GM21526 (cell line): ENCODE results near the gene UPK3BL2.
A peak's percentile ranks its signal among the peaks of the same experiment; 100 is the strongest.
"Not testable (repeated sequence)": the region's sequence is repeated elsewhere in the genome, so short reads cannot be mapped to it uniquely, and the experiment has no call there.

Experiments used
- ATAC-seq: cut with Tn5 transposase; IDR thresholded peaks from one replicate; pipeline ENCODE4 v1.9.1; 2021; ENCODE audit warnings: moderate library complexity; ENCODE audit not compliant: unreplicated experiment, low FRiP score

The UPK3BL2 gene

GRCh38 chr7:102543596-102543995 is at the start of gene UPK3BL2:
UPK3BL2 (minus strand) TSS chr7:102543696; CDS start chr7:102543636, 60 bp downstream.
- ATAC-seq, result not testable (repeated sequence)

DNA sequence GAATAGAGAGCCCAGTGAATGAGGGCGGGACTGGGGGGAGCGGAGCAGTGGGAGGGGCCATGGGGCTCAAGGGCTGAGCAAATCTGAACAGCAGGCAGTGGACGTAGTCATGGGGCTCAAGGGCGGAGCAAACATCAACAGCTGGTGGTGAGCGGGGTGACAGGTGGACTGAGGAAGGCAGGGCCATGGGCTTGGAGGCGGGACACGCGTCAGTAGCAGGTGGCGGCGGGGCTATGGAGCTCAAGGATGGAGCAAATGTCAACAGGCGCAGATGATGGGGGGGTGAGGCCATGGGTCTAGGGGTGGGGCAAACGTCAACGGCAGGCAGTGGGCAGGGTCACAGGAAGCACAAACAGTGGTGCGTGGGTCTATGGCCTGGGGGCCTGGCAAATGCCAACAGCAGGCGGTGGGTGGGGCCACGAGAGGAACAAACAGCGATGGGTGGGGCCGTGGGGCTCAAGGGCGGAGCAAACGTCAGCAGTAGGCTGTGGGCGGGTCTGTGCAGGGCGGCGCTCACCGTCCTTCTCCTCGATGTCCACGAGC is 49.1 kb upstream of the UPK3BL2 start:
- ATAC-seq, result peak; percentile 43

DNA sequence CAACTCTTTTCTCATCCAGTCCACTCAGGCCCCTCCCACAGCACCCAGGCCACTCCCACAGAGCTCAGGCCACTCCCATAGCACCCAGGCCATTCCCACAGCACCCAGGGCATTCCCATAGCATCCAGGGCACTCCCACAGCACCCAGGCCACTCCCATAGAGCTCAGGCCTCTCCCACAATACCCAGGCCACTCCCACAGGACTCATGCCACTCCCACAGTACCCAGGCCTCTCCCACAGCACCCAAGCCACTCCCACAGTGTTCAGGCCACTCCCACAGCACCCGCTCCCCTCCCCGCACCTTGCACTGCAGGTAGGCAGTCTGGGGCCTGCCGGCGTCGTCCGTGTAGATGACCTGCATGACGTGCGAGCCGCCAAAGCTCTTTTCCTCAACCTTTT is 46.4 kb upstream of the UPK3BL2 start:
- peak; percentile 35 for ATAC-seq

- ATAC-seq, result not testable (repeated sequence)
These were observed 40.0 kb upstream of the UPK3BL2 start for GRCh38 chr7:102583495-102583894.

GRCh38 chr7:102581722-102582121 is 38.2 kb upstream of the UPK3BL2 start:
- ATAC-seq, result not testable (repeated sequence)

DNA sequence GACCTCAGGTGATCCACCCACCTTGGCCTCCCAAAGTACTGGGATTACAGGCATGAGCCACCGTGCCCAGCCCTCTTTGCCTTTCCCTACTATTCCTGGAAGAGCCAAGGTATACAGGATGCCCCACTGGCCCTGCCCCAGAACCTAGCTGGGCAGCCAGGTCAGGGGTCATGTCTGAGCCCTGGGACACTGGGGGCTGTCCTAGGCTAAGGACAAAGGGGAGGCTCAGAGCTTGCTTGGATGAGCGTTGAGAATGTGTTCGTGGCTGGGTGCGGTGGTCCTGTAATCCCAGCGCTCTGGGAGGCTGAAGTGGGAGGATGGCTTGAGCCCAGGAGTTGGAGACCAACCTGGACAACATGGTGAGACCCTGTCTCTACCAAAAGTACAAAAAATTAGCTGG is 35.0 kb upstream of the UPK3BL2 start:
- not testable (repeated sequence) for ATAC-seq

DNA sequence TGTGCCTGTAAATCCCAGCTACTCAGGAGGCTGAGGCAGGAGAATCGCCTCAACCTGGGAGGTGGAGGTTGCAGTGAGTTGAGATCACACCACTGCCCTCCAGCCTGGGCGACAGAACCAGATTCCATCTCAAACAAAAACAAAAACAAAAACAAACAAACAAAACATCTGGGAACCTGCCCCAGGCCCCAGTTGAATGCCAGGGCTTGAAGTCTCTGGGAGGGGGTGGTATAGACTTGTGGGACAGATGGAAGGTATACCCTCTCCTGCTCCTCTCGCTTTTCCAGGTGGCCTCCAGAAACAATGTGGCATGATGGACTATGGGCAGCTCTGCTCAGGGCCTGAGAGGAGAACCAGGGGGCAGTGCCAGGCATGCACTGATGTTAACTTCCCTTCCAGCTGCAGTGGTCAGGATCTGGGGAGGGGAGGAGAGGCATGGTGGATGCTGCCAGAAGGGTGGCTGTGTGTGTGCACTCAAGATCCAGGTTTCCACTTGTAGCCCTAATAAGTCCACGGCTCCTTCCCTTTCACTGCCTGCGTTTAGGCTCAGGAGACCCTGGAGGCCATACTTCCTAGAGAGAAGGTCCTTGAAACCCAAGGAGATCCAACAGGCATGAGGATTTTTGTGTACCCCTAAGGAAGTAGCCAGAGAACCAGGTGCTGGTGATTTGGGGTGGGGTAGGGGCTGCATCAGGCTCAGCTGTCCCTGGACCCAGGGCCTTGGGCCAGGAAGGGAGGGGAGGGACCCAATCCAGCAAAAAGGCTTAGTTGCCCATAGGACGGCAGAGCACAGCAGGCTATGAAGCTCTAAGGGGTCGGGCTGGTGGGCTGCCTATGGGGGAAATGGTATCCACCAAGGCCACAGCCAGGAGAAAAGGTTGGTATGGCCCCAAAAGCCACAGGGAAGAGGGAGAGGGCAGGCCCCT is 34.1 kb upstream of the UPK3BL2 start:
- not testable (repeated sequence) for ATAC-seq

DNA sequence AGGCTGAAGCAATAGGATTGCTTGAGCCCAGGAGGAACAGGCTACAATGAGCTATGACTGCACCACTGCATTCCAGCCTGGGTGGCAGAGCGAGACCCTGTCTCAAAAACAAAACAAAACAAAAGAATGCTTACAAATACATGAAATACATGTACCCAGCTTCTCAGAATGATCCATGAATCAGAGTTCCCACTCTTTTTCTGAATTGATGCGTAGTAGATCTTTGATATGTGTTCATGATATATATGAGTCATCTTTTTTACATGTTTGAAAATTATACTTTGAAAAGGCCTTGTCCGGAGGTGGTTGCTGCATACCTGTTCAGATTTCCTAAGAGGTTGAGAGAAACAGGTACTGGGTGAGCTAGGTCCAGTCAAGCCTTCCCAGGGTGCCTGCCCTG is 32.9 kb upstream of the UPK3BL2 start:
- ATAC-seq, result not testable (repeated sequence)

- ATAC-seq, result not testable (repeated sequence)
These were observed 31.1 kb upstream of the UPK3BL2 start for GRCh38 chr7:102574607-102575006.

DNA sequence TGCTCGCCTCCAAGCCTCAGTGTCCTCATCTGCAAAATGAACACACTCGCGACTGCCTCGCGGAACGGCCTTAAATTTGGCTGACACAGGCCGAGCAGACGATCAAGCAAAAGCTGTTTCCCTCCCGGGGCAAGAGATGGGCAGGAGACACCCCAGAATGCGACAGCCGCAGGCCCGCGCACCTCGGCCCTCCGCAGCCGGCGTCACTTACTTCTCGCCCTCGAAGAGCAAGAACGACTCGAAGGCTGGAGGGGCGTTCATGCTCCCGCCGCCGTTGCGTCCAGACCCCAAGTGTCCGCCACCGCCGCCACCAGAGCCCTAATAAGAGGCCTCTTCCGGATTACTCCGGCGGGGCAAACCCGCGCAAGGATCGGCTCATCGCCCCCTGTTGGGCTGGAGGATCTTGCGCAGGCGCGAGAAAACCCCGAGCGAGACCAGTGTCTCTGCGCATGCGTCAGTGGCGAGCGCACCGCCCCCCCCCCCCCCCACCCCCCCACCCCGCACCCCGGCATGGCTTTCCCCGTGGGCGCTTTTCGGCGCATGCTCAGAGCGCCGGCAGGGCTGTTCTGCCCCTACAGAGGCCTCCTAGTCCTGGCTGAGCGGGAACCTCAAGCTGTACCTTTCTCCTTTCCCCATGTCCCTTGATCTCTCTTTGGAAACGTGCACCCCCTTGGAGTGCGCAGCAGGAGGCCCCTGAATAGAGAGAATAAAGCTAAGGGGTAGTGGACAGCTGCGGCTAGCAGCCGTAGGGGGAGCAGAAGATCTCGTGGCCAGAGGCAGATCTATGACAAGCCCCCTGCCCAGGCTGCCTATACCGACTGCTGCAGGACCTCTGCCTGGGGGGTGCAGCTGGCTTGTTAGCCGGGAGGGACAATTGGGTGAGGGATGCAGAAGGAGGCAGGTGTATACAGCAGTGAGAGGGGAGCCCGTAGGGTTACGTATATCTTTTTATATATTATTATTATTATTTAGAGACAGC is 29.1 kb upstream of the UPK3BL2 start, which contains the start of gene POLR2J3:
Gene POLR2J3, minus strand, starts transcription at position 323 of the 979 bp plus-strand sequence. Its CDS starts 62 bp downstream, at position 261.
- ATAC-seq, result peak; percentile 93

- not testable (repeated sequence) for ATAC-seq
These were observed 25.1 kb upstream of the UPK3BL2 start for GRCh38 chr7:102568620-102569019.

GRCh38 chr7:102550808-102551422 is 7.4 kb upstream of the UPK3BL2 start, which contains the start of gene SPDYE2:
SPDYE2 (plus strand) TSS chr7:102551226; CDS start chr7:102553256, 2,030 bp downstream.
- not testable (repeated sequence) for ATAC-seq

DNA sequence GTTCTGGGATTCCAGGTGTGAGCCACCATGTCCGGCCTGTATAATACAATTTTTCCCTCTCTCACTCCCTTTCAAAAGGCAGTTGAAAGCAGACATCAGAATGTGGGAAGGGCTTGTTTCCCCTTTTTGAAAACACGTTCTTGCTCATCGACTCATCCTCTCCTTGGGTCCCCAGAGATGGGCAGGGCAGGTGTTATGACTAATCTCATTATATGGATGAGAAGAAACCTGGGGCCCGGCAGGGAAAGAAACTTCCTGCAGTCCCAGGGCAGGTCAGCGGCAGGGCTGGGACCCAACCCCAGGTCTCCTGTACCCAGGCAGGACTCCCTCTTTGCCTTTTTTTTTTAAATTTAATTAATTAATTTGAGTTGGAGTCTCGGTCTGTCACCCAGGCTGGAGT is 2.9 kb upstream of the UPK3BL2 start:
- ATAC-seq, result peak; percentile 67

- ATAC-seq, result not testable (repeated sequence)
These were observed 1.8 kb upstream of the UPK3BL2 start for GRCh38 chr7:102545288-102545687.

DNA sequence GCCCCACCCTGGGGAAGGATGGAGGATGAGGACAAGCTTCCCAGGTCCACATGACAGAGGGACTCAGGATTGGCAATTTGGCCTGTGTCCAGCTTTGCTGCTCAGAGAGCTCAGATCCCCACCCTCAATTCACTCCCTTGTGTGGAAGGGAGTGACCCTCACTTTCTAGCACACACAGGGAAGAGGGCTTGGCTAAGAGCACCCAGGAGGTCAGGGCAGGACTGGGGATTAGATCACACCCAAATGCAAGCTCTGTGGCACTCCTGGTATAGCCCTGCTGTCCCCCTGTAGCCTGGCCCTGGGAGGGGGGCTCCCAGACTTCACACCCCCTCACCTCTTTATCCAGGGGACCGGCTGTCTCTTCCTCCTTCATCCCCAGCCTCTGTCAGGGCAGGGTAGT is 876 bp upstream of the UPK3BL2 start:
- not testable (repeated sequence) for ATAC-seq

- not testable (repeated sequence) for ATAC-seq
These were observed 725 bp downstream of the UPK3BL2 start for GRCh38 chr7:102542771-102543170.

- ATAC-seq, result not testable (repeated sequence)
These were observed 1.4 kb downstream of the UPK3BL2 start for GRCh38 chr7:102542083-102542482.

DNA sequence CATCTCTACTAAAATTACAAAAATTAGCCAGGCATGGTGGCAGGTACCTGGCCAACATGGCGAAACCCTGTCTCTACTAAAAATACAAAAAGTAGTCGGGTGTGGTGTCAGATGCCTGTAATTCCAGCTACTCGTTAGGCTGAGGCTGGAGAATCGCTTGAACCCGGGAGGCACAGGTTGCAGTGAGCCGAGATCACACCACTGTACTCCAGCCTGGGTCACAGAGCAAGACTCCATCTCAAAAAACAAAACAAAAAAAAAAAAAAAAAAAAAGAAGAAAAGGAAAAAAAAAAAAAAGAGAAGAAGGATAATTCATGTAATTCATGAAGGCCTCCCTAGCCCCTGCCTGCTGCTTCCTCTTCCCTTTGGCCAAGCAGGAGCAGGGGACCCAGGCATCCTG is 2.9 kb downstream of the UPK3BL2 start:
- ATAC-seq, result not testable (repeated sequence)

DNA sequence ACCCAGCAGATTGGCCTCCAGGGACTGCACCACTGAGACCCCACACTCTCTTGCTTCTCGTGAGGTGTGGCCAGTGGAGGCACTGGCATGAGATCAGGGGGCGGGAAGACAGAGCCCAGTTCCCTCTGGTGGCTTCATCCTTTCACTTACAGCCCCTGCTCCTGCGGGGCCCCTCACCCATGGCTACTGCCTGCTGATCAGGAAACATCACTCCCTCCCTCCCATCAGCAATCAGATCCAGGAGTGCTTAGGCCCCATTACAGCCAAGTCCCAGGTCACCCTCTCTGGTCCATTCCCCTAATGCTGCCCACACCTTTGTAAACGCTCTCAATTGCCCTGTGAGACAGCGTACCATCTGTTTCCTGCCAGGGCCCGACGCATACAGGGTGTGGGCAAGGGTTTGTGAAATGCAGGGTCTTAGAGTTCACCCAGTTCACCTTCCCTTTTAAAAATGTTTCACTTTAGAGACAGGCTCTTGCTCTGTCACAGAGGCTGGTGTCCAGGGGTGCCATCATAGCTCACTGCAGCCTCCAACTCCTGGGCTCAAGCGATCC is 8.4 kb downstream of the UPK3BL2 start:
- not testable (repeated sequence) for ATAC-seq
